Thyroid gland (tissue), 4 donors: ENCODE data around the gene LRGUK. TPM values are rescaled to one million over a fixed set of nuclear protein-coding genes. Genes with fewer than 3 reads are reported as not detected.

Experiments used
- DNase-seq, 2 donors: peaks; one replicate each; pipeline ENCODE4 v3.0.0-alpha.2; 2019
- H3K27ac ChIP-seq, 3 donors: fragments of 200-600 bp; sonication (generic); 1 replicate in 2 of 3; 2 replicates in 1 of 3; pipeline ENCODE4 v1.5.1; 2016 to 2019; ENCODE audit warnings: mild to moderate bottlenecking in 1 of 3, moderate library complexity in 1 of 3
- H3K27me3 ChIP-seq: fragments of 200-600 bp; sonication (generic); one replicate; pipeline ENCODE4 v1.5.1; 2019
- H3K36me3 ChIP-seq, 2 donors: fragments of 200-600 bp; sonication (generic); one replicate each; pipeline ENCODE4 v1.5.1; 2016 to 2019
- H3K4me1 ChIP-seq, 2 donors: fragments of 200-600 bp; sonication (generic); one replicate each; pipeline ENCODE4 v1.5.1; 2017 to 2019
- H3K4me3 ChIP-seq, 3 donors: fragments of 200-600 bp; sonication (generic); replicated peaks in 1 of 3; 1 replicate in 2 of 3; 2 replicates in 1 of 3; pipeline ENCODE4 v1.5.1; 2016; ENCODE audit warnings: mild to moderate bottlenecking in 1 of 3
- H3K9me3 ChIP-seq: fragments of 200-600 bp; sonication (generic); one replicate; pipeline ENCODE4 v1.5.1; 2017
- POLR2A ChIP-seq, 2 donors: fragments of 450-650 bp; IDR thresholded peaks; one replicate each; pipeline ENCODE4 v1.6.1; 2017; ENCODE audit warnings: antibody characterized with exemption in 2 of 2, mild to moderate bottlenecking in 2 of 2, moderate library complexity in 1 of 2
- WGBS, 2 donors: methylation state at CpG; one replicate each; pipeline ENCODE4 v1.1.5; 2017; 5-methylcytosine and 5-hydroxymethylcytosine counted together
- intact Hi-C: fragments of 100-400 bp; cut with DNase I; formaldehyde crosslinking; loops from one replicate; pipeline ENCODE4 v1.15.1; 2023
- total RNA-seq, 4 donors: library from RNA; depleted of rRNA; stranded (reverse); fragments of >200 nt; gene quantifications; one replicate each; pipeline ENCODE4 v1.2.3, GENCODE V29; 2016
- TF ChIP-seq, protein P1 (sequence below), 6 experiments: fragments of 200-600 bp in 3 of 6; fragments of 450-650 bp in 3 of 6; sonication (generic) in 3 of 6; IDR thresholded peaks; one replicate each; pipeline ENCODE4 v1.5.1; 2016 to 2019; ENCODE audit warnings: antibody characterized with exemption in 6 of 6, mild to moderate bottlenecking in 2 of 6, inconsistent platforms in 1 of 6, moderate library complexity in 1 of 6

LRGUK gene
- total RNA-seq, 4 donors from 2014 or later: 0.67 to 3.7 (median 2.7) TPM

DNA sequence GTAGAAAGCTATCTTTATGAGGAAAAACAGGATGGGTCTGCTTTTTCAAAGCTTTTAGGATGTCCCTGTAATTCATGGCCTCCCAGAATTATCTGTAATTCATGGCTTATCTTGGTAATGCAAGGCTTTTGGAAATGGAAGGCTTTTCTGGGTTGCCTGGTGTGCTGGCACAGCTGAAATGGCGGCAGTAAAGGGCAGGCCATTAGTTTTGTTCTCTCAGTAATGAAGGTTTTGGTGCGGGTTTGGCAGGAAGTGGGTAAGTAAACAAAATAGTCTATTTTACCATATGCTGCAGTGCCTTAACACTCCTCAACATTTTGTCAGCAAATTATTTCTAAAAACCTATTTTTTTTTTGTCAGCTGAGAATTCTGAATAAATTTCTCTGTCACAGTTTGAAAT, 69.3 kb downstream of the LRGUK start:
- TF ChIP-seq, protein P1, sequence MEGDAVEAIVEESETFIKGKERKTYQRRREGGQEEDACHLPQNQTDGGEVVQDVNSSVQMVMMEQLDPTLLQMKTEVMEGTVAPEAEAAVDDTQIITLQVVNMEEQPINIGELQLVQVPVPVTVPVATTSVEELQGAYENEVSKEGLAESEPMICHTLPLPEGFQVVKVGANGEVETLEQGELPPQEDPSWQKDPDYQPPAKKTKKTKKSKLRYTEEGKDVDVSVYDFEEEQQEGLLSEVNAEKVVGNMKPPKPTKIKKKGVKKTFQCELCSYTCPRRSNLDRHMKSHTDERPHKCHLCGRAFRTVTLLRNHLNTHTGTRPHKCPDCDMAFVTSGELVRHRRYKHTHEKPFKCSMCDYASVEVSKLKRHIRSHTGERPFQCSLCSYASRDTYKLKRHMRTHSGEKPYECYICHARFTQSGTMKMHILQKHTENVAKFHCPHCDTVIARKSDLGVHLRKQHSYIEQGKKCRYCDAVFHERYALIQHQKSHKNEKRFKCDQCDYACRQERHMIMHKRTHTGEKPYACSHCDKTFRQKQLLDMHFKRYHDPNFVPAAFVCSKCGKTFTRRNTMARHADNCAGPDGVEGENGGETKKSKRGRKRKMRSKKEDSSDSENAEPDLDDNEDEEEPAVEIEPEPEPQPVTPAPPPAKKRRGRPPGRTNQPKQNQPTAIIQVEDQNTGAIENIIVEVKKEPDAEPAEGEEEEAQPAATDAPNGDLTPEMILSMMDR (IDR thresholded peaks at IDR 0.05): no peak
- no peak for TF ChIP-seq POLR2A (IDR thresholded peaks at IDR 0.05)
- intact Hi-C loops: no loop called here
- H3K4me3 ChIP-seq: no peak overlapping the region
- no peaks in the 10 kb centered on the region for H3K9me3 ChIP-seq
- 88 to 92% methylated on average over 2 of the region's 2 CpGs for WGBS, 2 donors
- H3K36me3 ChIP-seq: no peaks in the 10 kb centered on the region
- H3K27me3 ChIP-seq: no peaks in the 10 kb centered on the region
- H3K27ac ChIP-seq: no peak overlapping the region
- DNase-seq: no peak
- no peaks in the 10 kb centered on the region for H3K4me1 ChIP-seq

DNA sequence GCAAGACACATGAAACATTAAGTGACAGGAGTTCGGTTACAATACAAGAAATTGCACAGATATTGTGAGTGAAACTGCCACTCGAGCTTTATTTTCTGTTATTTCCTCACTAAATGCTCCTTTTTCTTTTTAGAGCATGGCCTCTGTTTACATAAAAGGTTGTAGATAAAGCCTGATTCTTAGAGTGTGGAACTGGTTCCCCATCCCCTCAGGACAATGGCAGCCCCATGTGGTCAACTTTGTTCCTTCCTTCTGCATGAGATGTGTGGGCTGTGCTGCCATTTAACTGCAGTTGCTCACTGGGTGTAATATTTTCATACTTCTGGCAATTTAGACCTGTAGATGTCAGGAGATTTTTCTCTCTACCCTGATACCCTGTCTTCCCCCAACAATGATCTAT, 70.2 kb downstream of the LRGUK start:
- TF ChIP-seq, protein P1 (IDR thresholded peaks at IDR 0.05): no peak
- TF ChIP-seq POLR2A (IDR thresholded peaks at IDR 0.05): no peak
- Histone ChIP-seq H3K36me3 (no peaks in the 10 kb centered on the region), H3K27me3 (no peaks in the 10 kb centered on the region), H3K4me3 (no peak overlapping the region), H3K27ac (no peak overlapping the region), H3K9me3 (no peaks in the 10 kb centered on the region), H3K4me1 (no peaks in the 10 kb centered on the region)
- no peak for DNase-seq
- intact Hi-C loops: no loop called here
- 89 to 95% methylated on average over 2 of the region's 2 CpGs for WGBS, 2 donors

DNA sequence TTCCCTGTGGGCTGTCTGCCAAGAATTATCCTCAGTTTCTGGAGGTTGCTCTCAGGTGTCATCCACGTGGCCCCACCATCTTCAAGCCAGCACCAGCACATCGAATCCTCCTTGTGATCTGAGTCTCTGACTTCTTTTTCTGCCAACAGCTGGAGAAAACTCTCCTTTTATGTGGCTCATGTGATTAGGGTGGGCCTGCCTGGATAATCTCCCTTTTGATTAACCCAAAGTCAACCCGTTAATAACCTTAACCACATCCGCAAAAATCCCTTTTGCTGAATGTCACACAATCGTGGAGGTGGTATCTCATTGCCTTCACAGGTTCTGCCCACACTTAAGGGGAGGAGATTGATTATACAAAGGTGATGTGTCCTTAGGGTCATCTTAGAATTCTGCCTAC, 73.8 kb downstream of the LRGUK start:
- H3K27ac ChIP-seq: no peak overlapping the region
- no peak for TF ChIP-seq POLR2A (IDR thresholded peaks at IDR 0.05)
- TF ChIP-seq, protein P1 (IDR thresholded peaks at IDR 0.05): no peak
- no peaks in the 10 kb centered on the region for H3K4me1 ChIP-seq
- H3K27me3 ChIP-seq: no peaks in the 10 kb centered on the region
- H3K9me3 ChIP-seq: no peaks in the 10 kb centered on the region
- no peak for DNase-seq
- WGBS, 2 donors: 90 to 97% methylated on average over 5 of the region's 5 CpGs
- no peak overlapping the region for H3K4me3 ChIP-seq
- intact Hi-C loops: no loop called here
- H3K36me3 ChIP-seq: no peaks in the 10 kb centered on the region

DNA sequence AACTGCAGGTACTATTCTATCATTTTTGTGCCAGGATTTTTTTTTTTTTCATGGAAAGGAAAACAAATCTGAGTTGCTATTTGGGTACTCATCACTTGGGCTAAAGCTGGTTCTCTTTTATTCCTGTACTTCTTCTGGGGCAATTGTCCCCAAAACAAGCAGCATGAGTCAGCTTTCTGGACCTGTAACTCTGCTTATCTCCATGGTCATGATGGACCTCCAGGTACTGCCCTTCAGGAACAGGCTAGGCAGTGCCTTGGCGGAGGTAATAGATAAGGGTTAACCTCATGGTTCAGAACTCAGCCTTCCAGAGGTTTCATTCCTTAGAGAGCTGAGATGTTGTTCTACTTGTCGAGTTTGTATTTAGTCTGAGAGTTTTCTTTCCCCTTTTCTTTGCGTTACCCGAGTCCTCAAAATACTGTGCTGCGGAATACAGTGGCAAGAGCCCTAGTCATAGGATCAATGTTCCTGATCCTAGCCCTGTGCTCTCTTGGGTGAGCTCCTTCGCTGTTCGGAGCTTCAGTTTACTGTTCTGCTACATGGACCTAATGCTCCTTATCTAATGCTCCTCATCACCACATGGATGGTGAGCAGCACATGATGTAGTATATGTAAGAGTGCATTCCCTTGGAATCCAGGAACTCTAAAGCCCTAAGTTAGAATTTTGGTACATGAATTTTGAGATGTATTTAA, 74.6 kb downstream of the LRGUK start:
- Histone ChIP-seq H3K9me3 (no peaks in the 10 kb centered on the region), H3K36me3 (no peaks in the 10 kb centered on the region), H3K4me3 (no peak overlapping the region), H3K27me3 (no peaks in the 10 kb centered on the region), H3K27ac (no peak overlapping the region), H3K4me1 (no peaks in the 10 kb centered on the region)
- 81 to 91% methylated on average over 6 to 7 of the region's 7 CpGs for WGBS, 2 donors
- TF ChIP-seq POLR2A (IDR thresholded peaks at IDR 0.05): no peak
- TF ChIP-seq, protein P1 (IDR thresholded peaks at IDR 0.05): no peak
- no peak for DNase-seq
- intact Hi-C loops: no loop called here

DNA sequence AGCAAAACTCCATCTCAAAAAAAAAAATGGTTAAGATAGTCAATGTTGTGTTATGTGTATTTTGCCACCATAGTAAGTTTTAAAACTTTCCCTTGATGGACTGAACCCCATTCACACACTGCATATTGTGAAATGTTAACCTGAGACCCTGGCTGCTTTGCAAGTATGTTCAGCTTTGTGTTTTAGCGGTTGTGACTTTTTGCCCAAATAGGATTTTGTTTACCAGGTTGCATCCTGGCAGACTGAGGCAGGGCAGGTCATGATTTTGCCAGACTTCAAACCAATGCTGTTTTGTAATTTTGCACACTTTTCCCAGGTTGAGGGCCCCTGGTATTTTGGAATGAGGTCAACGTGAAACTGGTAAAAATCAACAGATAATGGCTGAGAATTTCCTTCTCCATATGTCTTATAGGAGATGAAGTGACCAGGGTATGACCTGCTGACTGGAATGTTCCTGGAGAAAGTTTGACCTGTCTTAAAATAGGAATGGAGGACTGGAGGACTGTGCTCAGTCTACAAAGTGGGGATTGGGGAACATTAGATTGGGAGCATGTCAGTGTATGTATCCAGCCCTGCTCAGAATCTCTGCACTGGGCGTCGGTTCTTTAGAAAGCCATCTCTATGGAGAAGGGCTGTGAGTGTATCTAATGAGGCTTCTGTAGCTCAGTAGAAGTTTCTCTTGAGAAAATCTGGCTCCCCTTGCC, 76.2 kb downstream of the LRGUK start:
- no peaks in the 10 kb centered on the region for H3K27me3 ChIP-seq

More for the DNA sequence above, 76.2 kb downstream of the LRGUK start:
- no peak for DNase-seq
- TF ChIP-seq POLR2A (IDR thresholded peaks at IDR 0.05): no peak
- TF ChIP-seq, protein P1 (IDR thresholded peaks at IDR 0.05): no peak
- no peaks in the 10 kb centered on the region for H3K9me3 ChIP-seq
- H3K4me3 ChIP-seq: no peak overlapping the region
- intact Hi-C loops: no loop called here
- H3K36me3 ChIP-seq: no peaks in the 10 kb centered on the region
- H3K27ac ChIP-seq: no peak overlapping the region
- H3K4me1 ChIP-seq: no peaks in the 10 kb centered on the region
- WGBS, 2 donors: 90 to 92% methylated on average over 4 of the region's 4 CpGs
